ENCODE data around the gene PAK5. TPM values are rescaled to one million over a fixed set of nuclear protein-coding genes. Genes with fewer than 3 reads are reported as not detected.

Gene PAK5
- total and polyA plus RNA-seq, 4 donors = 0.02 to 0.17 (median 0.04) TPM; not detected in 1

GRCh38 chr20:9578594-9578993 lies 260.3 kb downstream of the PAK5 start:
- Histone ChIP-seq H3K27ac (ENCODE audit: low read depth in 1 of 2, low read length in 2 of 2) (no peak overlapping the region), H3K36me3 (ENCODE audit: control insufficient read depth in 4 of 4, insufficient read depth in 3 of 4, low read depth in 1 of 4, low read length in 3 of 4) (no peaks in the 10 kb centered on the region), H3K27me3 (ENCODE audit: control insufficient read depth in 4 of 4, insufficient read depth in 4 of 4, low read length in 3 of 4) (peaks cover 0 to 9% (median 0%) of the 10 kb centered on the region in 4 donors), H3K4me1 (ENCODE audit: control insufficient read depth in 4 of 4, insufficient read depth in 4 of 4, low read length in 3 of 4) (no peaks in the 10 kb centered on the region), H3K4me3 (ENCODE audit: low read depth in 1 of 3, low read length in 3 of 3) (no peak overlapping the region), H3K9me3 (ENCODE audit: control insufficient read depth in 4 of 4, low read length in 3 of 4) (no peaks in the 10 kb centered on the region), H3K9ac (ENCODE audit: low read depth in 1 of 2, low read length in 2 of 2) (no peak overlapping the region)
- no peak for DNase-seq (ENCODE audit: low spot score)
- 62% methylated on average over 2 of the region's 2 CpGs for WGBS
- TF ChIP-seq HNF4A (conservative IDR thresholded peaks at IDR 0.05) = no peak

- TF ChIP-seq RXRA (IDR thresholded peaks at IDR 0.05) = no peak
- TF ChIP-seq GABPA (IDR thresholded peaks at IDR 0.05 in 1 of 2, conservative IDR thresholded peaks at IDR 0.05 in 1 of 2) = no peak
- TF ChIP-seq SP1 (IDR thresholded peaks at IDR 0.05) = no peak
- TF ChIP-seq HNF4G (IDR thresholded peaks at IDR 0.05) = no peak
- no peak for TF ChIP-seq ATF3 (IDR thresholded peaks at IDR 0.05)
- no peak for TF ChIP-seq FOXA1 (IDR thresholded peaks at IDR 0.05)
- no peak for TF ChIP-seq CTCF (IDR thresholded peaks at IDR 0.05; ENCODE audit: low read depth, low read length, missing input control)
- no peak for TF ChIP-seq REST (IDR thresholded peaks at IDR 0.05)
- no peak for TF ChIP-seq RAD21 (IDR thresholded peaks at IDR 0.05)
- no peak for TF ChIP-seq ZBTB33 (IDR thresholded peaks at IDR 0.05)
- TF ChIP-seq JUND (IDR thresholded peaks at IDR 0.05) = no peak
- no peak for TF ChIP-seq EGR1 (IDR thresholded peaks at IDR 0.05; ENCODE audit: low read depth in 2 of 2)
- TF ChIP-seq NR2F2 (IDR thresholded peaks at IDR 0.05) = no peak
- TF ChIP-seq HNF4A (conservative IDR thresholded peaks at IDR 0.05) = no peak
- TF ChIP-seq YY1 (IDR thresholded peaks at IDR 0.05) = no peak
- TF ChIP-seq FOXA2 (IDR thresholded peaks at IDR 0.05) = no peak
- TF ChIP-seq MAX (IDR thresholded peaks at IDR 0.05) = no peak
- no peak for TF ChIP-seq TAF1 (conservative IDR thresholded peaks at IDR 0.05)
- H3K36me3 ChIP-seq (ENCODE audit: control insufficient read depth in 4 of 4, insufficient read depth in 3 of 4, low read depth in 1 of 4, low read length in 3 of 4) = no peaks in the 10 kb centered on the region
- no peak overlapping the region for H3K9ac ChIP-seq (ENCODE audit: low read depth in 1 of 2, low read length in 2 of 2)
- H3K4me1 ChIP-seq (ENCODE audit: control insufficient read depth in 4 of 4, insufficient read depth in 4 of 4, low read length in 3 of 4) = no peaks in the 10 kb centered on the region
- DNase-seq (ENCODE audit: low spot score) = no peak
- H3K27me3 ChIP-seq (ENCODE audit: control insufficient read depth in 4 of 4, insufficient read depth in 4 of 4, low read length in 3 of 4) = peaks cover 0 to 9% (median 0%) of the 10 kb centered on the region in 4 donors
- no peaks in the 10 kb centered on the region for H3K9me3 ChIP-seq (ENCODE audit: control insufficient read depth in 4 of 4, low read length in 3 of 4)
- 83% methylated on average over 7 of the region's 7 CpGs for WGBS
- no peak overlapping the region for H3K4me3 ChIP-seq (ENCODE audit: low read depth in 1 of 3, low read length in 3 of 3)
- no peak overlapping the region for H3K27ac ChIP-seq (ENCODE audit: low read depth in 1 of 2, low read length in 2 of 2)
Observed at GRCh38 chr20:9577397-9577796, 261.5 kb downstream of the PAK5 start.
